HCT116 (cell line): ENCODE measurements around the gene SLC52A3. TPM values are rescaled to one million over a fixed set of nuclear protein-coding genes. Genes with fewer than 3 reads are reported as not detected.

Source experiments
- ATAC-seq: fragments of 200-7000 bp; cut with Tn5 transposase; 2 replicates; pipeline ENCODE4 v1.9.1; 2020; ENCODE audit warnings: mild to moderate bottlenecking, moderate library complexity
- BruUV-seq: library from RNA; stranded (reverse); fragments of 400-500 nt; replicated peaks from 2 replicates; lab custom pipeline; 2021; lab: Mats Ljungman, UMichigan
- CTCF ChIA-PET: fragments of 300-600 bp; sonication (Branson Sonifier 250); formaldehyde crosslinking; loops from one replicate; lab custom pipeline; 2021; ENCODE audit warnings: antibody characterized with exemption; lab: Charles Lee
- POLR2A ChIA-PET: fragments of 300-600, 350-600 bp; sonication (Branson Sonifier 250); formaldehyde crosslinking; loops from one replicate; lab custom pipeline; 2021; ENCODE audit warnings: antibody characterized with exemption; lab: Charles Lee
- RAD21 ChIA-PET, 2 experiments: fragments of 300-600 bp; sonication (Branson Sonifier 250); formaldehyde crosslinking; loops; one replicate each; lab custom pipeline; 2023; ENCODE audit warnings: low total read pairs in 2 of 2; ENCODE audit not compliant: uncharacterized antibody in 2 of 2, unreplicated experiment in 2 of 2, low non-redundant PET in 1 of 2; lab: Charles Lee
- DNase-seq: peaks from one replicate; pipeline ENCODE4 v3.0.0-alpha.2; 2010; ENCODE audit warnings: low read depth, low spot score
- H2AFZ ChIP-seq: fragments of 200-600 bp; shearing (Covaris generic), sonication (generic); 2 replicates; pipeline ENCODE4 v1.6.1; 2017; ENCODE audit warnings: low read depth, mixed run types, mixed read lengths, antibody characterized with exemption, low read length; ENCODE audit not compliant: poor library complexity, severe bottlenecking
- H3K27ac ChIP-seq: 2 replicates; pipeline ENCODE4 v1.5.1; 2012; ENCODE audit warnings: low read depth, low read length
- H3K27me3 ChIP-seq: fragments of 200-600 bp; sonication (generic); 2 replicates; pipeline ENCODE4 v1.6.1; 2016; ENCODE audit warnings: mixed run types, low read length, mixed read lengths; ENCODE audit not compliant: insufficient read depth
- H3K36me3 ChIP-seq, 2 experiments: fragments of 200-500 bp in 1 of 2; fragments of 200-600 bp in 1 of 2; sonication (Bioruptor generic) in 1 of 2; sonication (generic) in 1 of 2; 2 replicates each; pipeline versions ENCODE4 v1.5.1 to v1.6.1; 2014 to 2016; ENCODE audit warnings: low read length in 2 of 2, inconsistent platforms in 1 of 2, mixed read lengths in 1 of 2, mixed run types in 1 of 2; ENCODE audit not compliant: insufficient read depth in 2 of 2, control insufficient read depth in 1 of 2
- H3K4me1 ChIP-seq, 2 experiments: fragments of 200-600 bp in 1 of 2; sonication (generic) in 1 of 2; 2 replicates each; pipeline versions ENCODE4 v1.5.1 to v1.6.1; 2012 to 2017; ENCODE audit warnings: low read length in 2 of 2, inconsistent platforms in 1 of 2, mild to moderate bottlenecking in 1 of 2, mixed read lengths in 1 of 2, mixed run types in 1 of 2, moderate library complexity in 1 of 2; ENCODE audit not compliant: insufficient read depth in 2 of 2, control insufficient read depth in 1 of 2
- H3K4me2 ChIP-seq: fragments of 200-600 bp; sonication (generic); 2 replicates; pipeline ENCODE4 v1.6.1; 2017; ENCODE audit warnings: mixed run types, low read length, mixed read lengths
- H3K4me3 ChIP-seq, 2 experiments: fragments of 200-600 bp in 1 of 2; sonication (generic) in 1 of 2; replicated peaks in 1 of 2; 2 replicates each; pipeline ENCODE4 v1.5.1; 2011 to 2016; ENCODE audit warnings: low read length in 2 of 2, control low read depth in 1 of 2, low read depth in 1 of 2, mild to moderate bottlenecking in 1 of 2, mixed read lengths in 1 of 2, mixed run types in 1 of 2
- H3K79me2 ChIP-seq: fragments of 200-600 bp; sonication (generic); 2 replicates; pipeline ENCODE4 v1.6.1; 2017; ENCODE audit warnings: mild to moderate bottlenecking, mixed run types, low read length, moderate library complexity, mixed read lengths; ENCODE audit not compliant: insufficient read depth
- H3K9ac ChIP-seq: fragments of 200-600 bp; sonication (generic); 2 replicates; pipeline ENCODE4 v1.6.1; 2016; ENCODE audit warnings: low read length, mixed read lengths
- H3K9me2 ChIP-seq: fragments of 200-600 bp; sonication (generic), shearing (Covaris generic); 2 replicates; pipeline ENCODE4 v1.6.1; 2017; ENCODE audit warnings: mixed run types, mild to moderate bottlenecking, moderate library complexity; ENCODE audit not compliant: insufficient read depth
- H3K9me3 ChIP-seq, 2 experiments: fragments of 200-500 bp in 1 of 2; fragments of 200-600 bp in 1 of 2; sonication (Bioruptor generic) in 1 of 2; sonication (generic) in 1 of 2; 2 replicates each; pipeline ENCODE4 v1.6.1; 2014 to 2017; ENCODE audit warnings: low read length in 2 of 2, mixed read lengths in 2 of 2, inconsistent platforms in 1 of 2, low read depth in 1 of 2, mild to moderate bottlenecking in 1 of 2, mixed run types in 1 of 2, moderate library complexity in 1 of 2; ENCODE audit not compliant: control insufficient read depth in 1 of 2, insufficient read depth in 1 of 2
- H4K20me1 ChIP-seq: fragments of 200-600 bp; sonication (generic), shearing (Covaris generic); 2 replicates; pipeline ENCODE4 v1.6.1; 2017; ENCODE audit warnings: mixed run types, mild to moderate bottlenecking, moderate library complexity; ENCODE audit not compliant: insufficient read depth
- CBX3 ChIP-seq: IDR thresholded peaks from 2 replicates; pipeline ENCODE4 v1.6.1; 2012; ENCODE audit warnings: low read depth
- EGR1 ChIP-seq: IDR thresholded peaks from 2 replicates; pipeline ENCODE4 v1.6.1; 2012; ENCODE audit warnings: low read depth
- ELF1 ChIP-seq: IDR thresholded peaks from 2 replicates; pipeline ENCODE4 v1.6.1; 2012; ENCODE audit warnings: low read depth, borderline replicate concordance
- EZH2phosphoT487 ChIP-seq: fragments of 200-600 bp; IDR thresholded peaks from 2 replicates; pipeline ENCODE4 v1.6.1; 2018; ENCODE audit warnings: antibody characterized with exemption, borderline replicate concordance
- JUND ChIP-seq: IDR thresholded peaks from 2 replicates; pipeline ENCODE4 v1.6.1; 2012
- POLR2AphosphoS5 ChIP-seq: IDR thresholded peaks from 2 replicates; pipeline ENCODE4 v1.6.1; 2011; ENCODE audit warnings: mild to moderate bottlenecking, low read depth, low read length, moderate library complexity
- SRF ChIP-seq: IDR thresholded peaks from 2 replicates; pipeline ENCODE4 v1.6.1; 2012; ENCODE audit warnings: low read depth
- TCF7L2 ChIP-seq: IDR thresholded peaks from 2 replicates; pipeline ENCODE4 v1.7.0; 2011; ENCODE audit warnings: borderline replicate concordance, inconsistent platforms; ENCODE audit not compliant: insufficient read depth, insufficient read length; ENCODE audit errors: extremely low read depth
- ZFX ChIP-seq: fragments of 450-650 bp; IDR thresholded peaks from 2 replicates; pipeline ENCODE4 v1.6.1; 2017
- ZNF274 ChIP-seq: fragments of 200-500 bp; sonication (Bioruptor generic); IDR thresholded peaks from 2 replicates; pipeline ENCODE4 v1.6.1; 2014; ENCODE audit warnings: mild to moderate bottlenecking, low read depth, low read length, inconsistent platforms
- intact Hi-C: fragments of 100-400 bp; cut with micrococcal nuclease; formaldehyde crosslinking; loops from 2 replicates; pipeline ENCODE4 v1.10.0; 2022
- total RNA-seq: library from RNA; stranded (reverse); gene quantifications from one replicate; pipeline ENCODE4 v1.2.1, GENCODE V29; 2021; ENCODE audit not compliant: unreplicated experiment
- TF ChIP-seq, protein P1 (sequence below): IDR thresholded peaks from 2 replicates; pipeline ENCODE4 v1.6.1; 2012; ENCODE audit warnings: low read depth
- TF ChIP-seq, protein P2 (sequence below): IDR thresholded peaks from 2 replicates; pipeline ENCODE4 v1.6.1; 2012
- TF ChIP-seq, protein P3 (sequence below), 3 experiments: fragments of 200-600 bp in 1 of 3; sonication (generic) in 1 of 3; IDR thresholded peaks in 2 of 3; conservative IDR thresholded peaks in 1 of 3; 2 replicates each; pipeline ENCODE4 v1.5.1; 2012 to 2017; ENCODE audit warnings: low read depth in 2 of 3, low read length in 2 of 3, antibody characterized with exemption in 1 of 3, borderline replicate concordance in 1 of 3, control low read depth in 1 of 3, mild to moderate bottlenecking in 1 of 3, mixed read lengths in 1 of 3, mixed run types in 1 of 3, moderate library complexity in 1 of 3; ENCODE audit not compliant: insufficient read depth in 1 of 3

SLC52A3 gene
- total RNA-seq, 1 experiment from 2014 or later, result 10.2 TPM

DNA sequence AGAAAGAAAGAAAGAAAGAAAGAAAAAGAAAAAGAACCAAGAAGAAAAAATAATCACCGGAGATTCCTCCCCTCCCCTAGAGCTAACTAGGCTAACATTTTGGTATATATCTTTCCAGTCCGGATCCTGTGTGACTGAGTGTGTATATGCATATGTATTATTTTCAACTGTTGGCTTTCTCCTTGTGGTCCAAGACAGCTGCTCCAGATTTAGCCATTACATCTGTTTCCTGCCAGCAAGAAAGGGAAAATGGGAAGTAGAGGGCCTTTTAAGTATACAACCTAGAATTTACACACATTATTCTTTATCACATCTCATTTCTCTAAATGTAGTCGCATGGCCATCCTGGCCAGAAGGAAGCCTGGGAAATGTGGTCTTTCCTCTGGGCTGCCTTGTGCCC is 15.2 kb downstream of the SLC52A3 start:
- intact Hi-C loops, result no loop called here
- Histone ChIP-seq H3K27ac (no peak overlapping the region), H4K20me1 (no peaks in the 10 kb centered on the region), H3K4me3 (no peak overlapping the region), H3K36me3 (no peaks in the 10 kb centered on the region), H3K9ac (no peak overlapping the region), H3K79me2 (no peaks in the 10 kb centered on the region), H2AFZ (no peak overlapping the region), H3K4me1 (no peaks in the 10 kb centered on the region), H3K4me2 (no peak overlapping the region), H3K27me3 (no peaks in the 10 kb centered on the region), H3K9me3 (no peaks in the 10 kb centered on the region), H3K9me2 (no peaks in the 10 kb centered on the region)
- RAD21 ChIA-PET, result no interaction called here
- ATAC-seq (no peak), DNase-seq (no peak)
- CTCF ChIA-PET, result interaction anchor here (1.0 kb wide), 1 partner anchor 11 kb away, joined by 3 read pairs; no protein-coding TSS in a partner anchor
- no peak for TF ChIP-seq CBX3
- TF ChIP-seq TCF7L2, result no peak
- TF ChIP-seq EZH2phosphoT487, result no peak
- TF ChIP-seq, protein P1, sequence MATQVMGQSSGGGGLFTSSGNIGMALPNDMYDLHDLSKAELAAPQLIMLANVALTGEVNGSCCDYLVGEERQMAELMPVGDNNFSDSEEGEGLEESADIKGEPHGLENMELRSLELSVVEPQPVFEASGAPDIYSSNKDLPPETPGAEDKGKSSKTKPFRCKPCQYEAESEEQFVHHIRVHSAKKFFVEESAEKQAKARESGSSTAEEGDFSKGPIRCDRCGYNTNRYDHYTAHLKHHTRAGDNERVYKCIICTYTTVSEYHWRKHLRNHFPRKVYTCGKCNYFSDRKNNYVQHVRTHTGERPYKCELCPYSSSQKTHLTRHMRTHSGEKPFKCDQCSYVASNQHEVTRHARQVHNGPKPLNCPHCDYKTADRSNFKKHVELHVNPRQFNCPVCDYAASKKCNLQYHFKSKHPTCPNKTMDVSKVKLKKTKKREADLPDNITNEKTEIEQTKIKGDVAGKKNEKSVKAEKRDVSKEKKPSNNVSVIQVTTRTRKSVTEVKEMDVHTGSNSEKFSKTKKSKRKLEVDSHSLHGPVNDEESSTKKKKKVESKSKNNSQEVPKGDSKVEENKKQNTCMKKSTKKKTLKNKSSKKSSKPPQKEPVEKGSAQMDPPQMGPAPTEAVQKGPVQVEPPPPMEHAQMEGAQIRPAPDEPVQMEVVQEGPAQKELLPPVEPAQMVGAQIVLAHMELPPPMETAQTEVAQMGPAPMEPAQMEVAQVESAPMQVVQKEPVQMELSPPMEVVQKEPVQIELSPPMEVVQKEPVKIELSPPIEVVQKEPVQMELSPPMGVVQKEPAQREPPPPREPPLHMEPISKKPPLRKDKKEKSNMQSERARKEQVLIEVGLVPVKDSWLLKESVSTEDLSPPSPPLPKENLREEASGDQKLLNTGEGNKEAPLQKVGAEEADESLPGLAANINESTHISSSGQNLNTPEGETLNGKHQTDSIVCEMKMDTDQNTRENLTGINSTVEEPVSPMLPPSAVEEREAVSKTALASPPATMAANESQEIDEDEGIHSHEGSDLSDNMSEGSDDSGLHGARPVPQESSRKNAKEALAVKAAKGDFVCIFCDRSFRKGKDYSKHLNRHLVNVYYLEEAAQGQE, result no peak
- TF ChIP-seq, protein P2, sequence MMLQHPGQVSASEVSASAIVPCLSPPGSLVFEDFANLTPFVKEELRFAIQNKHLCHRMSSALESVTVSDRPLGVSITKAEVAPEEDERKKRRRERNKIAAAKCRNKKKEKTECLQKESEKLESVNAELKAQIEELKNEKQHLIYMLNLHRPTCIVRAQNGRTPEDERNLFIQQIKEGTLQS, result no peak
- no peak for TF ChIP-seq JUND
- no peak for TF ChIP-seq ELF1
- no peak for TF ChIP-seq ZFX
- TF ChIP-seq ZNF274, result no peak
- TF ChIP-seq POLR2AphosphoS5, result no peak
- TF ChIP-seq, protein P3, sequence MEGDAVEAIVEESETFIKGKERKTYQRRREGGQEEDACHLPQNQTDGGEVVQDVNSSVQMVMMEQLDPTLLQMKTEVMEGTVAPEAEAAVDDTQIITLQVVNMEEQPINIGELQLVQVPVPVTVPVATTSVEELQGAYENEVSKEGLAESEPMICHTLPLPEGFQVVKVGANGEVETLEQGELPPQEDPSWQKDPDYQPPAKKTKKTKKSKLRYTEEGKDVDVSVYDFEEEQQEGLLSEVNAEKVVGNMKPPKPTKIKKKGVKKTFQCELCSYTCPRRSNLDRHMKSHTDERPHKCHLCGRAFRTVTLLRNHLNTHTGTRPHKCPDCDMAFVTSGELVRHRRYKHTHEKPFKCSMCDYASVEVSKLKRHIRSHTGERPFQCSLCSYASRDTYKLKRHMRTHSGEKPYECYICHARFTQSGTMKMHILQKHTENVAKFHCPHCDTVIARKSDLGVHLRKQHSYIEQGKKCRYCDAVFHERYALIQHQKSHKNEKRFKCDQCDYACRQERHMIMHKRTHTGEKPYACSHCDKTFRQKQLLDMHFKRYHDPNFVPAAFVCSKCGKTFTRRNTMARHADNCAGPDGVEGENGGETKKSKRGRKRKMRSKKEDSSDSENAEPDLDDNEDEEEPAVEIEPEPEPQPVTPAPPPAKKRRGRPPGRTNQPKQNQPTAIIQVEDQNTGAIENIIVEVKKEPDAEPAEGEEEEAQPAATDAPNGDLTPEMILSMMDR (IDR thresholded peaks at IDR 0.05 in 2 of 3, conservative IDR thresholded peaks at IDR 0.05 in 1 of 3; ENCODE audit: borderline replicate concordance in 1 of 3, insufficient read depth in 1 of 3, low read depth in 2 of 3, low read length in 2 of 3), result no peak
- no peak for TF ChIP-seq EGR1
- TF ChIP-seq SRF, result no peak
- POLR2A ChIA-PET, result no interaction called here
- BruUV-seq, result no TSS peak
